Thoracic aorta (tissue), 2 donors: ENCODE data around the gene PIK3R2. TPM values are rescaled to one million over a fixed set of nuclear protein-coding genes. Genes with fewer than 3 reads are reported as not detected.

ENCODE experiments used
- ATAC-seq: fragments of 150-250 bp; one replicate; pipeline ENCODE4 v1.8.0; 2017; ENCODE audit warnings: low read depth; ENCODE audit not compliant: insufficient number of reproducible peaks, low FRiP score
- DNase-seq: peaks from one replicate; pipeline ENCODE4 v3.0.0-alpha.2; 2020; ENCODE audit warnings: low spot score
- H3K27ac ChIP-seq, 2 donors: fragments of 200-600 bp; sonication (generic); 1 replicate in 1 of 2; 2 replicates in 1 of 2; pipeline ENCODE4 v1.5.1; 2016; ENCODE audit warnings: mild to moderate bottlenecking in 2 of 2, moderate library complexity in 2 of 2
- H3K27me3 ChIP-seq: fragments of 200-600 bp; sonication (generic); replicated peaks from 2 replicates; pipeline ENCODE4 v1.6.0; 2016; ENCODE audit warnings: mild to moderate bottlenecking; ENCODE audit not compliant: insufficient read depth
- H3K36me3 ChIP-seq: fragments of 200-600 bp; sonication (generic); one replicate; pipeline ENCODE4 v1.5.1; 2016
- H3K4me1 ChIP-seq, 2 donors: fragments of 200-600 bp; sonication (generic); 1 replicate in 1 of 2; 2 replicates in 1 of 2; pipeline versions ENCODE4 v1.5.1 to v1.6.0; 2016; ENCODE audit warnings: low read depth in 2 of 2, mild to moderate bottlenecking in 1 of 2; ENCODE audit not compliant: control insufficient read depth in 1 of 2
- H3K4me3 ChIP-seq: fragments of 200-600 bp; sonication (generic); 2 replicates; pipeline ENCODE4 v1.5.1; 2016; ENCODE audit warnings: mild to moderate bottlenecking
- H3K9me3 ChIP-seq: fragments of 200-600 bp; sonication (generic); 2 replicates; pipeline ENCODE4 v1.5.1; 2016
- total RNA-seq, 2 donors: library from RNA; depleted of rRNA; stranded (reverse); fragments of >200 nt; gene quantifications; one replicate each; pipeline versions ENCODE4 v1.1.0 to v1.2.3, GENCODE V29; 2016
- TF ChIP-seq, protein P1 (sequence below): fragments of 200-600 bp; sonication (generic); IDR thresholded peaks from one replicate; pipeline ENCODE4 v1.5.1; 2019; ENCODE audit warnings: antibody characterized with exemption

Gene PIK3R2
- total RNA-seq, 2 donors from 2014 or later, result 14.3 to 15.8 TPM

DNA sequence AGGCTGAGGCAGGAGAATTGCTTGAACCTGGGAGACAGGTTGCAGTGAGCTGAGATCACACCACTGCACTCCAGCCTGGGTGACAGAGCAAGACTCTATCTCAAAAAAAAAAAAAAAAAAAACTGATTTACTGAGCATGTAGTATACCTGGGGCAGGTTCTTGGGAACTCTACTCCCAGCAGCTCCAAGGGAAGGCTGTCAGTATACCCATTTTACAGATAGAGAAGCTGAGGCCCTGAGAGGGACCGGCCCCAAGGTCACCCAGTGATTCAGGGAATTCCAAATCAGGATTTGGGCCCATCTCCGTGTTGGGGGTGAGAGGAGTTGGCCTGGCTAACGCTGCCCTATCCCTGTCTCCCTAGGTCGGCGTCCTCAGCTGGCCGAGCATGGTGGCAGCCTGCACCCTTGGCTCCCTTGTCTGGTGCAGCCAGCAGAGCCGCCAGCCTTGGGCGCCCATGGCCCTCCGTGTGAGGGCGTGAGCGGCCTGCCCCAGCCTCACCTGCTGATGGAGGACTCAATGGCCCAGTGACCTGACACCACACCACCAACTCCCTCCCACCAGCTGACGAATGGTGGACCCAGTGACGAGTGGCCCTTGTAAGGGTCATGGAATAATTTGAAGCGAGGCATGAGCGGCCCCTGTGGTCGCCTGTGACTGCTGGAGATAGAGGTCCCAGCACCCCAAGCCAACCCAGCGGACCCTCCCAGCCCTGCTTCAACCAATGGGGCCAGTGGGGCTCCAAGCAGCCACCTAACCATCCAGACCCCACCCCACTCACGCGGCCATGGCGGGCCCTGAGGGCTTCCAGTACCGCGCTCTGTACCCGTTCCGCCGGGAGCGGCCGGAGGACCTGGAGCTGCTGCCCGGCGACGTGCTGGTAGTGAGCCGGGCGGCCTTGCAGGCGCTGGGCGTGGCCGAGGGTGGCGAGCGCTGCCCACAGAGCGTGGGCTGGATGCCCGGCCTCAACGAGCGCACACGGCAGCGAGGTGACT is 2.4 kb downstream of the PIK3R2 start:
- TF ChIP-seq, protein P1, sequence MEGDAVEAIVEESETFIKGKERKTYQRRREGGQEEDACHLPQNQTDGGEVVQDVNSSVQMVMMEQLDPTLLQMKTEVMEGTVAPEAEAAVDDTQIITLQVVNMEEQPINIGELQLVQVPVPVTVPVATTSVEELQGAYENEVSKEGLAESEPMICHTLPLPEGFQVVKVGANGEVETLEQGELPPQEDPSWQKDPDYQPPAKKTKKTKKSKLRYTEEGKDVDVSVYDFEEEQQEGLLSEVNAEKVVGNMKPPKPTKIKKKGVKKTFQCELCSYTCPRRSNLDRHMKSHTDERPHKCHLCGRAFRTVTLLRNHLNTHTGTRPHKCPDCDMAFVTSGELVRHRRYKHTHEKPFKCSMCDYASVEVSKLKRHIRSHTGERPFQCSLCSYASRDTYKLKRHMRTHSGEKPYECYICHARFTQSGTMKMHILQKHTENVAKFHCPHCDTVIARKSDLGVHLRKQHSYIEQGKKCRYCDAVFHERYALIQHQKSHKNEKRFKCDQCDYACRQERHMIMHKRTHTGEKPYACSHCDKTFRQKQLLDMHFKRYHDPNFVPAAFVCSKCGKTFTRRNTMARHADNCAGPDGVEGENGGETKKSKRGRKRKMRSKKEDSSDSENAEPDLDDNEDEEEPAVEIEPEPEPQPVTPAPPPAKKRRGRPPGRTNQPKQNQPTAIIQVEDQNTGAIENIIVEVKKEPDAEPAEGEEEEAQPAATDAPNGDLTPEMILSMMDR, result no peak
- H3K27me3 ChIP-seq, result no peaks in the 10 kb centered on the region
- no peak for ATAC-seq
- peaks cover 20 to 45% of the 10 kb centered on the region in 2 donors for H3K4me1 ChIP-seq
- DNase-seq, result no peak
- no peak overlapping the region for H3K4me3 ChIP-seq
- no peaks in the 10 kb centered on the region for H3K36me3 ChIP-seq
- H3K27ac ChIP-seq, result no peak overlapping the region
- H3K9me3 ChIP-seq, result no peaks in the 10 kb centered on the region

DNA sequence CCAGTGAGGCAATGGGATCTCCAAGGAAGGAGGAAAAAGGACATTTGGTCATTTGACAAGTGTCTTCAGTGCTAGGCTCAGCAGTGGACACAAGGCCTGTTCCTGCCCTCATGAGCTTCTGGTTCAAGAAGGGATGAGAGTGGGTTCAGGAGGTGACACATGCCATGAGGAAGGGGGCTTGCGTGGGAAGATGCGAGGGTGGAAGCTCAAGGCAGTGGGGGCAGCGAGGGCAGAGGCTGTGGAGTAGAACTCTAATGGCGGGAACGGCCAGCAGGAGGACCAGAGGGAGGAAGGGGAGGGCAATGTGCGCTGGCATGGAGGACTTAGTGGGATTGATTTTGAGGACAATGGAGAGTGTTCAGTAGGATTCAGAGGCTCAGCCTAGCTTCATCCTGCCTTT is 3.3 kb downstream of the PIK3R2 start:
- no peak for ATAC-seq
- TF ChIP-seq, protein P1, result no peak
- no peaks in the 10 kb centered on the region for H3K9me3 ChIP-seq
- no peaks in the 10 kb centered on the region for H3K36me3 ChIP-seq
- H3K27ac ChIP-seq, result peak overlapping the region in 1 of 2 donors; percentile 66
- H3K27me3 ChIP-seq, result no peaks in the 10 kb centered on the region
- peaks cover 24 to 51% of the 10 kb centered on the region in 2 donors for H3K4me1 ChIP-seq
- no peak overlapping the region for H3K4me3 ChIP-seq
- no peak for DNase-seq

DNA sequence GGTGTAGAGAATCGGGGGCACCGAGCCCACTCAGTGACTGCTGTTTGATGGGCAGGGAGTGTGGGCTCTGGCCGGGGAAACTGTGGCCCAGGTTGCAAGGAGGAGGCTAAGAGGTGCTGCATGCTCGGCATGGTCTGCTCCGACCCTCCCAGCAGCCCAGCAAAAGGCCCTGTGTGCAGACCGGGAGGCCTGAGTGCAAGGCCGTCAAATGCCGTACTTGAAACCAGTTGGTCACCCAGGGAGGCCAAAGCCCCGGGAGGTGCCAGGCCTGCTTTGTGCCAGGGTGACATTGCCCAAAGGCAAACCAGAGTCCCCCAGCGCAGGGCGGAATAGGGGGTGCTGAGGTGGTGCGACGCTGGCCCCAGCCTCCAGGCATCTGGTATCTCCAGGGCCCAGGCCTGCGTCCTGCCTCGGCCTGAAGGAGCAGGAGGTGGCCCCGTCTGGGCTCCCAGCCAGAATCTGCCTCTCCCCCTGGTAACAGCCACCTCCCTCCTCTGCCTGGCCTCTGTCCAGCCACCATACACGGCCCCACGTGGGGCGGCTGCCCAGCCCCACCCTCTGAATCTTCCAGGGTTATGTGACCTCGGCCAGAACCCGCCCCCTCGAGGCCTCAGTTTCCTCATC is 4.0 kb downstream of the PIK3R2 start:
- TF ChIP-seq, protein P1, result no peak
- peak overlapping the region; percentile 2 to 66 for H3K27ac ChIP-seq
- H3K4me1 ChIP-seq, result peaks cover 24 to 49% of the 10 kb centered on the region in 2 donors
- no peak for ATAC-seq
- H3K9me3 ChIP-seq, result no peaks in the 10 kb centered on the region
- H3K36me3 ChIP-seq, result peaks cover under 1% of the 10 kb centered on the region
- peak overlapping the region; percentile 11 for H3K4me3 ChIP-seq
- H3K27me3 ChIP-seq, result no peaks in the 10 kb centered on the region
- DNase-seq, result no peak

DNA sequence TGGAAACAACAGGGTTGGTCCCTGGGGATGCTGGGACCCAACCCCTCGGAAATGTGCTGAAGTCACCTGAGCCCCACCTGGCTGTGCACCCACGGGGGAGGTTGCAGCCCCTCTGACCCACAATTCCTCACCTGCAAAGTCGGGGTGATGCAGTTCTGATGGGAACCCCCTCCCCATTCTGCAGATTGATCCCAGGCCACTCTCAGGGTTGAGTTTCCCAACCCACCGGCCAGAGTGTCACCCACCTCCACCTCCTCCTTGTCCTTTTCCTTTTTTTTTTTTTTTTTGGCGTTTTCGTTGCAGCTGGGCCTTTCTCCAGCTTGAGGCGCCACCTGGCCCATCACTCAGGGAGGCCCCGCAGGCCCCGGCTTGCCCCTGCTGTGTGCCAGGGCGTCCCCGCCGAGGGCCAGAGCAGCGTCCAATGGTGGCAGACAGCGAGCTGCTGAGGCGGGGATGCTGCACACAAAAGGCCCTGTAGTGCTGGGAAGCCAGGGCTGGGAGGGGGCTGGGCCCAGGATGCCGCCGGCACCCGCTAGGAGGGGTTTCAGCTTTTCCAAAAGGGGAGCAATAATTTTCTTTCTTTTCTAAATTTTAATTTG is 4.6 kb downstream of the PIK3R2 start:
- Histone ChIP-seq H3K4me1 (peaks cover 24 to 48% of the 10 kb centered on the region in 2 donors), H3K4me3 (no peak overlapping the region)

More for the DNA sequence above, 4.6 kb downstream of the PIK3R2 start:
- TF ChIP-seq, protein P1, result no peak
- no peaks in the 10 kb centered on the region for H3K27me3 ChIP-seq
- H3K27ac ChIP-seq, result peak overlapping the region; percentile 2 to 66
- peaks cover 4% of the 10 kb centered on the region for H3K36me3 ChIP-seq
- H3K9me3 ChIP-seq, result no peaks in the 10 kb centered on the region
- DNase-seq (no peak), ATAC-seq (no peak)
